Neural cell (in vitro differentiated cells): ENCODE data around the gene NR1I3. TPM values are rescaled to one million over a fixed set of nuclear protein-coding genes. Genes with fewer than 3 reads are reported as not detected.

Source experiments
- H2AFZ ChIP-seq: fragments of 200-600, 300-800 bp; sonication (generic), shearing (Covaris generic); 2 replicates; pipeline ENCODE4 v1.6.0; 2014; ENCODE audit warnings: low read depth, mild to moderate bottlenecking, antibody characterized with exemption, low read length, moderate library complexity
- H3F3A ChIP-seq: fragments of 200-600 bp; shearing (Covaris generic); 2 replicates; pipeline ENCODE4 v1.6.1; 2016; ENCODE audit warnings: mild to moderate bottlenecking, moderate library complexity, mixed read lengths, antibody characterized with exemption, low read length; ENCODE audit not compliant: insufficient read depth, poor library complexity, severe bottlenecking
- H3K27ac ChIP-seq: fragments of 200-600, 300-800 bp; sonication (generic), shearing (Covaris generic); 2 replicates; pipeline ENCODE4 v1.5.1; 2014; ENCODE audit warnings: mild to moderate bottlenecking, low read length, moderate library complexity
- H3K27me3 ChIP-seq: fragments of 300-800, 200-600 bp; sonication (generic), shearing (Covaris generic); 2 replicates; pipeline ENCODE4 v1.6.0; 2014; ENCODE audit warnings: mild to moderate bottlenecking, low read depth, low read length, moderate library complexity; ENCODE audit not compliant: insufficient read depth
- H3K36me3 ChIP-seq: fragments of 300-800, 200-600 bp; sonication (generic), shearing (Covaris generic); 2 replicates; pipeline ENCODE4 v1.5.1; 2014; ENCODE audit warnings: mild to moderate bottlenecking, antibody characterized with exemption, low read length, moderate library complexity; ENCODE audit not compliant: insufficient read depth
- H3K4me2 ChIP-seq: fragments of 300-800, 200-600 bp; sonication (generic), shearing (Covaris generic); 2 replicates; pipeline ENCODE4 v1.6.0; 2014; ENCODE audit warnings: mild to moderate bottlenecking, low read length
- H3K4me3 ChIP-seq: fragments of 300-800, 200-600 bp; sonication (generic), shearing (Covaris generic); 2 replicates; pipeline ENCODE4 v1.5.1; 2014; ENCODE audit warnings: mild to moderate bottlenecking, low read length, moderate library complexity
- H3K79me2 ChIP-seq: fragments of 200-600 bp; shearing (Covaris generic); replicated peaks from 2 replicates; pipeline ENCODE4 v1.6.0; 2014; ENCODE audit warnings: mild to moderate bottlenecking, low read length, moderate library complexity; ENCODE audit not compliant: insufficient read depth
- H3K9ac ChIP-seq: fragments of 300-800, 200-600 bp; sonication (generic), shearing (Covaris generic); 2 replicates; pipeline ENCODE4 v1.6.1; 2016; ENCODE audit warnings: mild to moderate bottlenecking, low read length, mixed read lengths
- H3K9me2 ChIP-seq: fragments of 200-600 bp; shearing (Covaris generic); 2 replicates; pipeline ENCODE4 v1.6.1; 2016; ENCODE audit warnings: mild to moderate bottlenecking, low read length, mixed read lengths; ENCODE audit not compliant: insufficient read depth
- H3K9me3 ChIP-seq: fragments of 200-600, 300-800 bp; sonication (generic), shearing (Covaris generic); 2 replicates; pipeline ENCODE4 v1.6.1; 2016; ENCODE audit warnings: mild to moderate bottlenecking, mixed run types, low read length, moderate library complexity, mixed read lengths
- H4K20me1 ChIP-seq: fragments of 200-600 bp; shearing (Covaris generic); 2 replicates; pipeline ENCODE4 v1.6.1; 2016; ENCODE audit warnings: mild to moderate bottlenecking, mixed run types; ENCODE audit not compliant: insufficient read depth
- CTCF ChIP-seq: fragments of 450-650 bp; IDR thresholded peaks from 2 replicates; pipeline ENCODE4 v1.5.1; 2014; ENCODE audit warnings: antibody characterized with exemption, mild to moderate bottlenecking, moderate library complexity; ENCODE audit not compliant: poor library complexity, severe bottlenecking
- EP300 ChIP-seq: fragments of 450-650 bp; conservative IDR thresholded peaks from 2 replicates; pipeline ENCODE4 v1.6.1; 2014; ENCODE audit warnings: antibody characterized with exemption, mild to moderate bottlenecking, moderate library complexity; ENCODE audit not compliant: poor library complexity, severe bottlenecking
- EZH2 ChIP-seq: fragments of 200-600, 300-800 bp; shearing (Covaris generic), sonication (generic); IDR thresholded peaks from 2 replicates; pipeline ENCODE4 v1.6.1; 2014; ENCODE audit warnings: antibody characterized with exemption, low read length, borderline replicate concordance, mild to moderate bottlenecking; ENCODE audit not compliant: insufficient read depth, poor library complexity, severe bottlenecking
- MXI1 ChIP-seq: fragments of 450-650 bp; conservative IDR thresholded peaks from 2 replicates; pipeline ENCODE4 v1.6.1; 2014; ENCODE audit warnings: antibody characterized with exemption, mild to moderate bottlenecking; ENCODE audit not compliant: poor library complexity, severe bottlenecking
- POLR2AphosphoS5 ChIP-seq: IDR thresholded peaks from 2 replicates; pipeline ENCODE4 v1.6.1; 2012
- RAD21 ChIP-seq: fragments of 450-650 bp; conservative IDR thresholded peaks from 2 replicates; pipeline ENCODE4 v1.6.1; 2014; ENCODE audit warnings: antibody characterized with exemption, mild to moderate bottlenecking, moderate library complexity
- SMC3 ChIP-seq: fragments of 450-650 bp; conservative IDR thresholded peaks from 2 replicates; pipeline ENCODE4 v1.6.1; 2014; ENCODE audit warnings: antibody characterized with exemption, mild to moderate bottlenecking, moderate library complexity; ENCODE audit not compliant: poor library complexity
- TAF1 ChIP-seq: IDR thresholded peaks from 2 replicates; pipeline ENCODE4 v1.6.1; 2012; ENCODE audit warnings: low read depth
- polyA plus RNA-seq: library from polyadenylated mRNA; depleted of rRNA; stranded (reverse); fragments of >200 nt; gene quantifications from 2 replicates; pipeline ENCODE4 v1.2.3, GENCODE V29; 2014
- TF ChIP-seq, protein P1 (sequence below): IDR thresholded peaks from 2 replicates; pipeline ENCODE4 v1.6.1; 2012; ENCODE audit warnings: borderline replicate concordance

The NR1I3 gene
- polyA plus RNA-seq, 1 donor from 2014 or later, result not detected

GRCh38 chr1:161285521-161285920, 47.5 kb upstream of the NR1I3 start:
- no peak overlapping the region for H2AFZ ChIP-seq
- no peaks in the 10 kb centered on the region for H4K20me1 ChIP-seq
- H3K79me2 ChIP-seq, result no peaks in the 10 kb centered on the region
- no peak overlapping the region for H3K4me2 ChIP-seq
- peaks cover 3% of the 10 kb centered on the region for H3K27me3 ChIP-seq
- no peaks in the 10 kb centered on the region for H3K9me3 ChIP-seq
- no peak for TF ChIP-seq EZH2
- no peak for TF ChIP-seq EP300
- no peak for TF ChIP-seq SMC3
- TF ChIP-seq RAD21, result no peak
- no peak for TF ChIP-seq MXI1
- no peak for TF ChIP-seq POLR2AphosphoS5
- TF ChIP-seq CTCF, result no peak
- TF ChIP-seq, protein P1, sequence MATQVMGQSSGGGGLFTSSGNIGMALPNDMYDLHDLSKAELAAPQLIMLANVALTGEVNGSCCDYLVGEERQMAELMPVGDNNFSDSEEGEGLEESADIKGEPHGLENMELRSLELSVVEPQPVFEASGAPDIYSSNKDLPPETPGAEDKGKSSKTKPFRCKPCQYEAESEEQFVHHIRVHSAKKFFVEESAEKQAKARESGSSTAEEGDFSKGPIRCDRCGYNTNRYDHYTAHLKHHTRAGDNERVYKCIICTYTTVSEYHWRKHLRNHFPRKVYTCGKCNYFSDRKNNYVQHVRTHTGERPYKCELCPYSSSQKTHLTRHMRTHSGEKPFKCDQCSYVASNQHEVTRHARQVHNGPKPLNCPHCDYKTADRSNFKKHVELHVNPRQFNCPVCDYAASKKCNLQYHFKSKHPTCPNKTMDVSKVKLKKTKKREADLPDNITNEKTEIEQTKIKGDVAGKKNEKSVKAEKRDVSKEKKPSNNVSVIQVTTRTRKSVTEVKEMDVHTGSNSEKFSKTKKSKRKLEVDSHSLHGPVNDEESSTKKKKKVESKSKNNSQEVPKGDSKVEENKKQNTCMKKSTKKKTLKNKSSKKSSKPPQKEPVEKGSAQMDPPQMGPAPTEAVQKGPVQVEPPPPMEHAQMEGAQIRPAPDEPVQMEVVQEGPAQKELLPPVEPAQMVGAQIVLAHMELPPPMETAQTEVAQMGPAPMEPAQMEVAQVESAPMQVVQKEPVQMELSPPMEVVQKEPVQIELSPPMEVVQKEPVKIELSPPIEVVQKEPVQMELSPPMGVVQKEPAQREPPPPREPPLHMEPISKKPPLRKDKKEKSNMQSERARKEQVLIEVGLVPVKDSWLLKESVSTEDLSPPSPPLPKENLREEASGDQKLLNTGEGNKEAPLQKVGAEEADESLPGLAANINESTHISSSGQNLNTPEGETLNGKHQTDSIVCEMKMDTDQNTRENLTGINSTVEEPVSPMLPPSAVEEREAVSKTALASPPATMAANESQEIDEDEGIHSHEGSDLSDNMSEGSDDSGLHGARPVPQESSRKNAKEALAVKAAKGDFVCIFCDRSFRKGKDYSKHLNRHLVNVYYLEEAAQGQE, result no peak
- TF ChIP-seq TAF1, result no peak
- no peak overlapping the region for H3K4me3 ChIP-seq
- H3F3A ChIP-seq, result no peaks in the 10 kb centered on the region
- no peaks in the 10 kb centered on the region for H3K9me2 ChIP-seq
- no peak overlapping the region for H3K27ac ChIP-seq
- no peak overlapping the region for H3K9ac ChIP-seq
- H3K36me3 ChIP-seq, result no peaks in the 10 kb centered on the region

DNA sequence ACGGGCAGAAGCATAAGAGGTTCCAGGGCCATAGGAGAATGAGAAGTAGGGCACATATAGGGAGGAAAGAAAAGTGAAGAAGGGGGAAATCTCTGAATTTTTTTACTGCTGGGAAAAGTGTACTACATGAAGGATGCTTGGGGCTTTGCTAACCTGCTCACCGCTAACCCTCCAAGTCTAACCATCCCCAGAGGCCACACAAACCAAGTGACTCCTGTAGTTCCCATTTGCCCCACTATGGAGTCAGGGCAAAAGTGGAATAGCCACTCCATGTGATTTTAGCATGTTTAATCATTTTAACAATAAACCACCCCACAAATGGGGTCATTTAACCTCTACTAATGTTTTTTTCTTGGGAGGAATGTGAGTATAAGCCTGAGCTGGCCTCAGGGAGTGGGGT, 47.1 kb upstream of the NR1I3 start:
- Histone ChIP-seq H3K9me3 (no peaks in the 10 kb centered on the region), H3K36me3 (no peaks in the 10 kb centered on the region), H3F3A (no peaks in the 10 kb centered on the region), H4K20me1 (no peaks in the 10 kb centered on the region), H3K27ac (no peak overlapping the region), H3K27me3 (peaks cover 3% of the 10 kb centered on the region), H3K79me2 (no peaks in the 10 kb centered on the region), H3K4me2 (no peak overlapping the region), H2AFZ (no peak overlapping the region), H3K9ac (no peak overlapping the region), H3K9me2 (no peaks in the 10 kb centered on the region), H3K4me3 (no peak overlapping the region)
- TF ChIP-seq, protein P1, result no peak
- TF ChIP-seq CTCF (no peak), EZH2 (no peak), POLR2AphosphoS5 (no peak), RAD21 (no peak), MXI1 (no peak), SMC3 (no peak), EP300 (no peak), TAF1 (no peak)
